PC-9 (cell line): Measurements from ENCODE around the gene CACNA1E. TPM values are rescaled to one million over a fixed set of nuclear protein-coding genes. Genes with fewer than 3 reads are reported as not detected.

Experiments used
- BruUV-seq: library from RNA; stranded (reverse); fragments of 400-500 nt; replicated peaks from 2 replicates; lab custom pipeline; 2021; lab: Mats Ljungman, UMichigan
- CTCF ChIA-PET: fragments of 300-600 bp; sonication (Branson Sonifier 250); formaldehyde crosslinking; loops from one replicate; lab custom pipeline; 2022; ENCODE audit warnings: antibody characterized with exemption; lab: Charles Lee
- POLR2A ChIA-PET: fragments of 300-600 bp; sonication (Branson Sonifier 250); formaldehyde crosslinking; loops from one replicate; lab custom pipeline; 2022; ENCODE audit warnings: antibody characterized with exemption; ENCODE audit not compliant: unreplicated experiment; lab: Charles Lee
- DNase-seq, 2 experiments: peaks; one replicate each; pipeline versions ENCODE4 v3.0.0 to v3.0.0-alpha.2; 2015 to 2022; ENCODE audit warnings: mixed read lengths in 1 of 2
- H2AFZ ChIP-seq: fragments of 200-600 bp; sonication (generic); 2 replicates; pipeline ENCODE4 v1.8.1; 2017; ENCODE audit warnings: antibody characterized with exemption
- H3F3A ChIP-seq: fragments of 200-600 bp; sonication (generic); 2 replicates; pipeline ENCODE4 v1.8.1; 2017; ENCODE audit warnings: antibody characterized with exemption, mild to moderate bottlenecking, low read depth; ENCODE audit not compliant: insufficient read depth
- H3K27ac ChIP-seq: fragments of 200-600 bp; sonication (generic); 2 replicates; pipeline ENCODE4 v1.6.1; 2016; ENCODE audit warnings: mixed run types
- H3K27me3 ChIP-seq: fragments of 200-600 bp; sonication (generic); 2 replicates; pipeline ENCODE4 v1.6.1; 2016; ENCODE audit warnings: low read depth, mixed run types; ENCODE audit not compliant: insufficient read depth
- H3K36me3 ChIP-seq: fragments of 200-600 bp; sonication (generic); 2 replicates; pipeline ENCODE4 v1.6.1; 2016; ENCODE audit warnings: low read depth, mixed run types
- H3K4me1 ChIP-seq: fragments of 200-600 bp; sonication (generic); replicated peaks from 2 replicates; pipeline ENCODE4 v1.6.1; 2016; ENCODE audit warnings: mixed run types; ENCODE audit not compliant: insufficient read depth
- H3K4me2 ChIP-seq: fragments of 200-600 bp; sonication (generic); 2 replicates; pipeline ENCODE4 v1.6.1; 2017; ENCODE audit warnings: mixed run types
- H3K4me3 ChIP-seq: fragments of 200-600 bp; sonication (generic); 2 replicates; pipeline ENCODE4 v1.6.1; 2016; ENCODE audit warnings: mixed run types
- H3K79me2 ChIP-seq: fragments of 200-600 bp; sonication (generic); 2 replicates; pipeline ENCODE4 v1.6.1; 2017; ENCODE audit warnings: low read depth, mixed run types
- H3K9me2 ChIP-seq: fragments of 200-600 bp; sonication (generic); 2 replicates; pipeline ENCODE4 v1.8.1; 2017; ENCODE audit warnings: mild to moderate bottlenecking; ENCODE audit not compliant: insufficient read depth
- H3K9me3 ChIP-seq: fragments of 200-600 bp; sonication (generic); 2 replicates; pipeline ENCODE4 v1.8.1; 2016; ENCODE audit warnings: low read depth; ENCODE audit not compliant: insufficient read depth
- H4K20me1 ChIP-seq: fragments of 200-600 bp; sonication (generic); 2 replicates; pipeline ENCODE4 v1.8.1; 2017; ENCODE audit not compliant: insufficient read depth
- CTCF ChIP-seq: fragments of 200-600 bp; sonication (generic); conservative IDR thresholded peaks from 2 replicates; pipeline ENCODE4 v1.6.1; 2017; ENCODE audit warnings: mixed run types, antibody characterized with exemption, mild to moderate bottlenecking, moderate library complexity
- EZH2 ChIP-seq: fragments of 200-600 bp; sonication (generic); IDR thresholded peaks from 2 replicates; pipeline ENCODE4 v1.8.0; 2017; ENCODE audit warnings: antibody characterized with exemption, low read depth
- intact Hi-C: fragments of 100-400 bp; cut with micrococcal nuclease; formaldehyde crosslinking; loops from one replicate; pipeline ENCODE4 v1.10.0; 2022; ENCODE audit not compliant: unreplicated experiment
- total RNA-seq: library from RNA; stranded (reverse); gene quantifications from 2 replicates; pipeline ENCODE4 v1.2.3, GENCODE V29; 2021

Gene CACNA1E
- total RNA-seq, 1 experiment from 2014 or later: not detected

DNA sequence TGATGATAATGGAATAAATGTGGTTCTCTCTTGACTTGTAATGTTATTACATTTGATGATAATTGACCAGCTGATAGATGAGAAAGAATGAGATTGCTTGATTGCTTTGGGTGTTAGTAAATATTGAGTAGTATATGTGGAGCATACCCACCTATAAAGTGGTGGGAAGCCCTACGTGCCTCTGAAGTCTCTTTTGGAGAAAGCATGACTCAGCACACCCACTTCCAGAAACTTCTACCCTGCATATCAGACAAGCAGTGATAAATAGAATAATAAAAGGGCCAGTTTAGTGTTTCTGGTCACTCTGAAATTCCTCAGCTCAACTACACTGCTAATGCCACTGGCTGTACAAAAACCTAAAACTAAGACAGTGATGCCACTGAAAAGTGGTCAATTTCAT lies 289.4 kb downstream of the CACNA1E start:
- TF ChIP-seq CTCF: no peak
- no peak for TF ChIP-seq EZH2
- no peak overlapping the region for H3K27ac ChIP-seq
- no peak overlapping the region for H2AFZ ChIP-seq
- H3K4me2 ChIP-seq: no peak overlapping the region
- H3K79me2 ChIP-seq: no peaks in the 10 kb centered on the region
- H3K4me1 ChIP-seq: no peaks in the 10 kb centered on the region
- no peaks in the 10 kb centered on the region for H3K9me2 ChIP-seq
- H3K27me3 ChIP-seq: 0 out of 2 replicates have a peak, but pooled peaks cover 6% of the 10 kb centered on the region
- H3K9me3 ChIP-seq: no peaks in the 10 kb centered on the region
- no TSS peak for BruUV-seq
- H3F3A ChIP-seq: no peaks in the 10 kb centered on the region
- DNase-seq: no peak
- H4K20me1 ChIP-seq: no peaks in the 10 kb centered on the region
- intact Hi-C loops: no loop called here
- no peaks in the 10 kb centered on the region for H3K36me3 ChIP-seq
- H3K4me3 ChIP-seq: no peak overlapping the region
- ChIA-PET POLR2A (no interaction called here), CTCF (no interaction called here)

GRCh38 chr1:181776044-181776443 lies 292.7 kb downstream of the CACNA1E start:
- H3K79me2 ChIP-seq: no peaks in the 10 kb centered on the region
- ChIA-PET CTCF (no interaction called here), POLR2A (no interaction called here)
- no peaks in the 10 kb centered on the region for H3F3A ChIP-seq
- H3K27ac ChIP-seq: no peak overlapping the region
- peaks cover 34% of the 10 kb centered on the region for H3K27me3 ChIP-seq
- H3K4me3 ChIP-seq: no peak overlapping the region
- no peak for DNase-seq
- no peak for TF ChIP-seq EZH2
- no peak for TF ChIP-seq CTCF
- BruUV-seq: no TSS peak
- no peaks in the 10 kb centered on the region for H3K4me1 ChIP-seq
- H3K36me3 ChIP-seq: no peaks in the 10 kb centered on the region
- H3K9me2 ChIP-seq: no peaks in the 10 kb centered on the region
- no peak overlapping the region for H3K4me2 ChIP-seq
- H2AFZ ChIP-seq: no peak overlapping the region
- H3K9me3 ChIP-seq: no peaks in the 10 kb centered on the region
- no peaks in the 10 kb centered on the region for H4K20me1 ChIP-seq
- intact Hi-C loops: no loop called here

GRCh38 chr1:181777286-181777685 lies 294.0 kb downstream of the CACNA1E start:
- Histone ChIP-seq H3K79me2 (no peaks in the 10 kb centered on the region), H3K4me1 (no peaks in the 10 kb centered on the region), H3F3A (no peaks in the 10 kb centered on the region), H4K20me1 (no peaks in the 10 kb centered on the region), H3K9me2 (no peaks in the 10 kb centered on the region), H3K27me3 (peaks cover 44% of the 10 kb centered on the region), H3K27ac (no peak overlapping the region), H3K4me3 (no peak overlapping the region), H3K4me2 (no peak overlapping the region), H3K9me3 (no peaks in the 10 kb centered on the region), H2AFZ (no peak overlapping the region), H3K36me3 (no peaks in the 10 kb centered on the region)
- POLR2A ChIA-PET: no interaction called here
- intact Hi-C loops: no loop called here
- no TSS peak for BruUV-seq
- no peak for DNase-seq
- no peak for TF ChIP-seq EZH2
- TF ChIP-seq CTCF: no peak
- CTCF ChIA-PET: no interaction called here
